H4 (cell line): ENCODE measurements around the gene EEF1A2. TPM values are rescaled to one million over a fixed set of nuclear protein-coding genes. Genes with fewer than 3 reads are reported as not detected.

Experiments used
- DNase-seq: peaks from one replicate; pipeline ENCODE4 v3.0.0-alpha.2; 2015; ENCODE audit warnings: low spot score
- total RNA-seq: library from RNA; depleted of rRNA; stranded (reverse); fragments of >200 nt; shearing (Covaris generic); gene quantifications from 2 replicates; pipeline ENCODE4 v1.2.3, GENCODE V29; 2014

EEF1A2 gene
- total RNA-seq, 1 experiment from 2014 or later: 181 TPM

GRCh38 chr20:63452341-63452740 is 46.5 kb downstream of the EEF1A2 start:
- DNase-seq: no peak

- no peak for DNase-seq
These were observed 47.1 kb downstream of the EEF1A2 start for GRCh38 chr20:63451821-63452220.

GRCh38 chr20:63449796-63450730 is 48.8 kb downstream of the EEF1A2 start:
- DNase-seq: no peak

GRCh38 chr20:63449025-63449424 is 49.9 kb downstream of the EEF1A2 start:
- no peak for DNase-seq

GRCh38 chr20:63448031-63448430 is 50.9 kb downstream of the EEF1A2 start:
- DNase-seq: no peak

- no peak for DNase-seq
These were observed 51.6 kb downstream of the EEF1A2 start for GRCh38 chr20:63447320-63447719.

- DNase-seq: no peak
These were observed 52.5 kb downstream of the EEF1A2 start for GRCh38 chr20:63446216-63447024.

- DNase-seq: no peak
These were observed 53.7 kb downstream of the EEF1A2 start for GRCh38 chr20:63445075-63445734.

GRCh38 chr20:63444548-63444947 is 54.3 kb downstream of the EEF1A2 start:
- no peak for DNase-seq

GRCh38 chr20:63443606-63444395 is 55.1 kb downstream of the EEF1A2 start:
- DNase-seq: no peak

- DNase-seq: peak; percentile 58
These were observed 56.8 kb downstream of the EEF1A2 start for GRCh38 chr20:63442100-63442493.

- no peak for DNase-seq
These were observed 57.5 kb downstream of the EEF1A2 start for GRCh38 chr20:63441136-63442099.

- no peak for DNase-seq
These were observed 58.4 kb downstream of the EEF1A2 start for GRCh38 chr20:63440366-63440955.

- DNase-seq: no peak
These were observed 59.0 kb downstream of the EEF1A2 start for GRCh38 chr20:63439866-63440265.

GRCh38 chr20:63438121-63438520 is 60.8 kb downstream of the EEF1A2 start:
- no peak for DNase-seq
